GM19238 (cell line): Measurements from ENCODE around the gene MAP2K3.
"Not testable (repeated sequence)": the region's sequence is repeated elsewhere in the genome, so short reads cannot be mapped to it uniquely, and the experiment has no call there.

Source experiments
- DNase-seq: peaks from one replicate; pipeline ENCODE4 v3.0.0; 2011; ENCODE audit warnings: low spot score; ENCODE audit not compliant: insufficient read length

Gene MAP2K3

DNA sequence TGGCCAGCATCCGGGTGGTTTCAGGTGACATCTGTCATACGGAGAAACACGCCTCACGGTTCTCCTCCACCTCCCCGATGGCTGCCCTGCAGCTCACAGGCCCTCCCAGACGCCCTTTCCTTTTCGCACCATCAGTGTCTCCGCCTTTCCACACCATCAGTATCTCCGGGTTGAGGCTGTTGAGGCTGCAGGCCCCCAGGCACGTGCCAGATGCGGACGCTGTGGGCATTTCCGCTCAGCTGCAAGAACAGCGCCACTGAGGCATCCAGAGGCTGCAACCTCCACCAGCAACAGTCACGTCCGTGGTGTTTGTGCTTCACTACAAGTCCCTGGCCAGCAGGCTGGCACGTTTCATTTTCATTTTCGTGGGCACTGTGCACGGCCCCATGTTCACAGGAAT is 66.0 kb downstream of the MAP2K3 start:
- not testable (repeated sequence) for DNase-seq

DNA sequence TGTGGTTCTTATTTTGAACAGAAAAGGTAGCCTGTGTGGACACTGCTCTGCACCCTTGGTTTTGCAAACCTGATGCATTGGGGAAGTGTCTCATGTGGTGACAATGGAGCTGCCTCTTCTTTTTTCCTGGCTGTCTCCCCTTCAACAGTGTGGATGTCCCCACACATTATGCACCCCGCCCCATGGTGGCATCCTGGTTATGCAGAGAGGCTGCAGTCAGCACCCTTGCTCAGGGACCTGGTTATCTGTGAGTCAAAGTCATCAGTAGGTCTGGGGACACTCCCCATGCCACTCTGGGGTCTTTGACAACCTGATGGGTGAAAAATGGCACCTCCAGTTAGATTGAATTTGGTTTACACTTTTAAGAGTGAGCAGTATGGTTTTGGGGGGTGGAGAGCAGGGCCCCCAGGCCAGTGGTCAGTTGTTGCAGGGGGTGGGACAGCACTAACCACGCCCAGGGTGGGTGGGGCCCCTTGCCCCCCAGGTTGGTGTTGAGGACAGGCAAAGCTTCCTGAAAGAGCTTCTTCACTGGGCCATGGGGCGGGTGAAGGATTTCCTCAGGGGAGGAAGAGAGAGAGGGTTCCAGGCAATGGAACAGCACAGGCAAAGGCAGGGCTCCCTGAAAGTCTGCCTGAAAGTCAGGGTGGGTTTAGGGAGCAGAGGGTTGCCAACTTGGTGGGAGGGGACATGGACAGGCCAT is 67.0 kb downstream of the MAP2K3 start:
- DNase-seq: no peak

GRCh38 chr17:21352221-21352980 is 67.9 kb downstream of the MAP2K3 start:
- DNase-seq: no peak

DNA sequence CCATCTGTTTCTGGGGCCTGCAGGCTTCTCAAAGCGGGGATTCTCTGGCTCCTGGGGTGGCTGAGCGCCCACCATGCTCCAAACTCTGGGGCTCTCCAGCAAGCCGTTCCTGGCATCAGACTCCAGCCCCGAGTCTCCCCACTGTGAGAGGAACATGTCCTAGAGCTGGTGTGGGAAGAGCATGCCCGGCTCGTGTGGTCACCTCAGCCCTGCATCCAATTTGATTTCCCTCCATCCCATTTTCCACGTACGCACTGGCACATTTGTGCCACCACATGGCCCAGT is 68.4 kb downstream of the MAP2K3 start:
- DNase-seq: no peak

DNA sequence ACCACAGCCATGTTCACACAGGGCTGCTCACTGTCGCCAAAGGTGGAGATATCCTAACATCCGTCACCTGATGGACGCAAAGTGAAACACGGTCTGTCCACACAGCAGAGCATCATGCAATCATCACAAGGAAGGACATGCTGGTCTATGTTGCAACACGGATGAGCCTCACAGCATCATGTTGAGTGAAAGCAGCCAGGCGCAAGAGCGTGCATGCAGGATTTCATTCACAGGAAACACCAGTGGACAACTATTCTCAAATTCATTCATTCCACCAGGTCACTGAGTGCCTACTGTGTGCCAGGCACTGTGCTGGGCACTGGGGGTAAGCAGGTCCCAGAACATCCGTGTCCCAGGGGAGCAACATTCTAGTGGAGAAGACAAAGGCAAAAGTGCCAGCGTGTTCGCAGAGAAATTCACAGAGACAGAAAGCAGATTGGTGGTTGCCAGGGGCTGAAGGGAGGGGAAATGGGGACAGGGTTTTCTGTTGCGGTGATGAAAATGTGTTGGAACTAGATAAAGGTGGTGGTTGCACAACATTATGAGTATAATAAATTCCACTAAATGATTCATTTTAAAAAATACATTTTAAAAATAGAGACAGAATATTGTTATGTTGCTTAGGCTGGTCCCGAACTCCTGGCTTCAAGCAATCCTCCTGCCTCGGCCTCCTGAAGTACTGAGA is 69.0 kb downstream of the MAP2K3 start:
- DNase-seq: no peak

- DNase-seq: no peak
These were observed 70.4 kb downstream of the MAP2K3 start for GRCh38 chr17:21354796-21355385.

GRCh38 chr17:21355586-21355985 is 71.1 kb downstream of the MAP2K3 start:
- DNase-seq: no peak

- no peak for DNase-seq
These were observed 72.1 kb downstream of the MAP2K3 start for GRCh38 chr17:21356537-21357127.

- DNase-seq: no peak
These were observed 72.8 kb downstream of the MAP2K3 start for GRCh38 chr17:21357281-21357680.

GRCh38 chr17:21357696-21358656 is 73.5 kb downstream of the MAP2K3 start:
- no peak for DNase-seq

GRCh38 chr17:21358682-21359482 is 74.4 kb downstream of the MAP2K3 start:
- DNase-seq: no peak

DNA sequence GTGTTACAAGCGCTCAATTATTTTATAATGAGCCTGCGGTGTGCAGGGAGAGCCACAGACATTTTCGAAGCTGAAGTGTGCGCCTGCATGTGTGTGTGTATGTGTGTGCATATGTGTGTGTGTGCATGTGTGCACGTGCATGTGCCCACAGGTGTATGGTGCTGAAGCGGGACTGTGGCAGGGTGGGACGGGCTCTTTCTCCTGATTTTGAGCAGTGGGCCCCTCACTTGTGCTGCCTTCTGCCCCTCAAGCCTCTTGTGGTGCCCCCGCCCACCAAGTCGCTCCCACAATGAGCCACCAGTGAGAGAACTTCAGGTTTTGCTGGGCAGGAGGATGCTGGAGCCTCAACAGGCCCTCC is 75.0 kb downstream of the MAP2K3 start:
- no peak for DNase-seq

DNA sequence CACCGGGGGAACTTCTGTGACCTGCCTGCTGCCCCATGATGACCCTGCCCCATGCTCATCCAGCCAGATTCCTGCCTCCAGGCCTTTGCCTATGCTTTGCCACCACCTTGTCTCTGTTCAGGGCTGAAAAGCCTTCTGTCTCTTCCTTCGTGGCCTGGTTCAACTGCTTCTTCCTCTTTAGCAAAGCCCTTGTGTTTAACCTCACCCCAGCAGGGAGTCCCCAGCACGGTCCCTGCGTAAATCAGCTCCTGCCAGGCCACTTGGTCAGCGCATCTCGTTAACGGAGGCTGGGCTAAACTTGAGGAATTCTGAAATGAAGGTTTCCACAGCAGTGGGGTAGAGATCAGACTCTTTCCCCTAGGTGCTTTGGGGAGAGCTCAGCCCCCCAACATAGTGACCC is 75.5 kb downstream of the MAP2K3 start:
- DNase-seq: no peak

GRCh38 chr17:21361020-21361809 is 76.7 kb downstream of the MAP2K3 start:
- DNase-seq: no peak

GRCh38 chr17:21362331-21362931 is 77.9 kb downstream of the MAP2K3 start:
- DNase-seq: no peak

DNA sequence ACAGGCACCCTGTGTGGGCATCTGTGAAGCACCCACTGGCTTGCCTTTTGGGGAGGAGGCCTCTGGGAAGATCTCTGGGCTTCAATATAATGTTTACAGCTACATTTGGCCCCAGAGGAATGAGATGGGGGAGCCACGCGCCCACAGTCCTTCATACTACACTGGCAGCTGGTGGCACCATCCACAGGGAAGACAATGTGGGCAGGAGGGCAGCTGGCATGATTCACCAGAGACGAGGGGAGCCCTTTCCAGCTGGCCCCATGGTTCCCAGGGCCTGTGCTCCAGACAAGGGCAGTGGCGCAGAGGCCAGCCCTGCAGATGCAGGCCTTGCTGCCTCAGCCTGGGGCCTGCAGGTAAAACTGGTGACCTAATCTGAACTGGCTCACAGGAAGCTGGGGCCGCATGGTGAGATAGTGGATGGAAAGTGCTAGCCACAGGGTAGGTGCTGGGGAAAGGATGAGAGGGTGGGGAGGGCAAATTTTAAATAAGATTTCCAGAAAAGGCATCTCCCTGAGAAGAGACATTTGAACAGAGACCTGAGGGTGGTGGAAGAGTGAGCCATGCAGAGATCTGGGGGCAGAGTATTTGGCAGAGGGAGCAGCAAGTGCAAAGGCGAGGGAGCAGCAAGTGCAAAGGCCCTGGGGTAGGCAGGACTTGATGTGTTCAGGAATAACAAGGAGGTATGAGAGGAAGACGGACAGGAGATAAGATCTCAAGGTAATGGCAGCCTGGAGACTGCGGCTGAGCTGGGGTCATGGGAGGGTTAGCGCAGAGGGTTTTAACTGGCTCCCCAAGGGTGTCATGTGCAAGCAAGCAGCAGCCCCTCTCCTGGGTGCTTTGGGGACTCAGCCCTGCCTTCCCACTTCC is 79.5 kb downstream of the MAP2K3 start:
- no peak for DNase-seq
